Endodermal cell (in vitro differentiated cells): Measurements from ENCODE around the gene GYPA. TPM values are rescaled to one million over a fixed set of nuclear protein-coding genes. Genes with fewer than 3 reads are reported as not detected.
"Not testable (repeated sequence)": the region's sequence is repeated elsewhere in the genome, so short reads cannot be mapped to it uniquely, and the experiment has no call there.

Source experiments
- DNase-seq: peaks from one replicate; pipeline ENCODE4 v3.0.0-alpha.2; 2017
- H3K27ac ChIP-seq: 2 replicates; pipeline ENCODE4 v1.5.1; 2013; ENCODE audit warnings: mild to moderate bottlenecking, low read depth, low read length, moderate library complexity
- H3K27me3 ChIP-seq: 2 replicates; pipeline ENCODE4 v1.6.1; 2013; ENCODE audit warnings: mild to moderate bottlenecking, low read length, moderate library complexity; ENCODE audit not compliant: insufficient read depth, control insufficient read depth, poor library complexity, severe bottlenecking
- H3K36me3 ChIP-seq: 2 replicates; pipeline ENCODE4 v1.7.0; 2013; ENCODE audit warnings: mild to moderate bottlenecking, low read length, moderate library complexity; ENCODE audit not compliant: control insufficient read depth, insufficient read depth
- H3K4me1 ChIP-seq: one replicate; pipeline ENCODE4 v1.7.0; 2013; ENCODE audit warnings: low read length; ENCODE audit not compliant: control insufficient read depth, insufficient read depth
- H3K4me3 ChIP-seq: 2 replicates; pipeline ENCODE4 v1.5.1; 2013; ENCODE audit warnings: mild to moderate bottlenecking, low read length, moderate library complexity
- H3K9ac ChIP-seq: 2 replicates; pipeline ENCODE4 v1.6.1; 2013; ENCODE audit warnings: mild to moderate bottlenecking, low read length, moderate library complexity; ENCODE audit not compliant: poor library complexity, severe bottlenecking; ENCODE audit errors: extremely low read depth
- H3K9me3 ChIP-seq: 2 replicates; pipeline ENCODE4 v1.6.1; 2013; ENCODE audit warnings: mild to moderate bottlenecking, low read length, moderate library complexity; ENCODE audit not compliant: control insufficient read depth
- H3K27ac Mint-ChIP-seq: 2 replicates; pipeline ENCODE4 v1.8.0; 2020; ENCODE audit warnings: mixed read lengths
- H3K27me3 Mint-ChIP-seq: 2 replicates; pipeline ENCODE4 v1.8.0; 2021; ENCODE audit warnings: mild to moderate bottlenecking, mixed read lengths; ENCODE audit not compliant: insufficient read depth
- H3K36me3 Mint-ChIP-seq: 2 replicates; pipeline ENCODE4 v1.8.0; 2020; ENCODE audit warnings: low read depth, mixed read lengths
- H3K4me1 Mint-ChIP-seq: 2 replicates; pipeline ENCODE4 v1.8.0; 2020; ENCODE audit warnings: mixed read lengths
- H3K4me3 Mint-ChIP-seq: 2 replicates; pipeline ENCODE4 v1.8.0; 2020; ENCODE audit warnings: mild to moderate bottlenecking, moderate library complexity, mixed read lengths
- H3K9me3 Mint-ChIP-seq: 2 replicates; pipeline ENCODE4 v1.8.0; 2020; ENCODE audit warnings: mild to moderate bottlenecking, mixed read lengths
- CTCF ChIP-seq: fragments of 200-600 bp; sonication (generic); conservative IDR thresholded peaks from 2 replicates; pipeline ENCODE4 v1.5.0; 2021; ENCODE audit warnings: antibody characterized with exemption, mild to moderate bottlenecking
- WGBS, 2 experiments: methylation state at CpG; one replicate each; pipeline versions ENCODE4 v1.1.5 to v1.1.7; 2013; ENCODE audit warnings: missing lambda C conversion rate in 2 of 2, mixed read lengths in 1 of 2; ENCODE audit not compliant: insufficient coverage in 1 of 2, insufficient read length in 1 of 2; 5-methylcytosine and 5-hydroxymethylcytosine counted together
- total RNA-seq, 2 donors: library from RNA; stranded (reverse); fragmentation: NEBNext Ultra II Directional in 1 of 2; extraction: Animal tissue kit (Norgen Biotek cat#: 25700) in 1 of 2; gene quantifications; 2 replicates in 1 of 2; 3 replicates in 1 of 2; pipeline ENCODE4 v1.2.1, GENCODE V29; 2021

Gene GYPA
- total RNA-seq, 2 donors from 2014 or later: 0.58 TPM; not detected in 1

GRCh38 chr4:144154044-144154443 lies 13.5 kb upstream of the GYPA start:
- peaks cover 8% of the 10 kb centered on the region for H3K9me3 ChIP-seq
- DNase-seq: no peak
- H3K4me3 ChIP-seq: no peak overlapping the region
- H3K9ac ChIP-seq: no peak overlapping the region
- H3K4me1 Mint-ChIP-seq: no peaks in the 10 kb centered on the region
- no peaks in the 10 kb centered on the region for H3K36me3 ChIP-seq
- no peak overlapping the region for H3K27ac ChIP-seq
- peaks cover 47% of the 10 kb centered on the region for H3K9me3 Mint-ChIP-seq
- TF ChIP-seq CTCF: no peak
- H3K4me3 Mint-ChIP-seq: no peak overlapping the region
- 92 to 100% methylated on average over 1 of the region's 2 CpGs for WGBS, 2 experiments
- no peak overlapping the region for H3K27ac Mint-ChIP-seq
- no peaks in the 10 kb centered on the region for H3K27me3 Mint-ChIP-seq
- H3K36me3 Mint-ChIP-seq: peaks cover 2% of the 10 kb centered on the region
- no peaks in the 10 kb centered on the region for H3K27me3 ChIP-seq
- H3K4me1 ChIP-seq: no peaks in the 10 kb centered on the region

- H3K27ac ChIP-seq, H3K27ac Mint-ChIP-seq, H3K4me3 Mint-ChIP-seq, H3K4me3 ChIP-seq, H3K36me3 Mint-ChIP-seq, H3K27me3 ChIP-seq, H3K4me1 ChIP-seq, H3K9me3 Mint-ChIP-seq, H3K36me3 ChIP-seq, H3K27me3 Mint-ChIP-seq, H3K9me3 ChIP-seq, H3K9ac ChIP-seq, H3K4me1 Mint-ChIP-seq: not testable (repeated sequence)
- TF ChIP-seq CTCF: peak; percentile 83
- DNase-seq: peak; percentile 48
- WGBS, 2 experiments: 49% methylated on average over 3 of the region's 4 CpGs; no CpG with 5 or more reads in 1 of the 2 experiments
Observed at GRCh38 chr4:144142690-144143326, 2.3 kb upstream of the GYPA start.

- H3K4me1 Mint-ChIP-seq: peaks cover 2% of the 10 kb centered on the region
- H3K27ac ChIP-seq: no peak overlapping the region
- H3K9ac ChIP-seq: no peak overlapping the region
- no peaks in the 10 kb centered on the region for H3K4me1 ChIP-seq
- no peak overlapping the region for H3K4me3 ChIP-seq
- H3K9me3 Mint-ChIP-seq: no peaks in the 10 kb centered on the region
- no peak overlapping the region for H3K27ac Mint-ChIP-seq
- no peaks in the 10 kb centered on the region for H3K36me3 Mint-ChIP-seq
- DNase-seq: no peak
- TF ChIP-seq CTCF: no peak
- H3K4me3 Mint-ChIP-seq: no peak overlapping the region
- 86 to 89% methylated on average over 2 of the region's 2 CpGs for WGBS, 2 experiments
- no peaks in the 10 kb centered on the region for H3K27me3 ChIP-seq
- no peaks in the 10 kb centered on the region for H3K9me3 ChIP-seq
- H3K36me3 ChIP-seq: no peaks in the 10 kb centered on the region
- no peaks in the 10 kb centered on the region for H3K27me3 Mint-ChIP-seq
Observed at GRCh38 chr4:144141493-144141892, 975 bp upstream of the GYPA start.

- H3K9me3 ChIP-seq, H3K27ac ChIP-seq, H3K36me3 Mint-ChIP-seq, H3K27me3 ChIP-seq, H3K9me3 Mint-ChIP-seq, H3K4me3 ChIP-seq, H3K27ac Mint-ChIP-seq, H3K4me3 Mint-ChIP-seq, DNase-seq, H3K9ac ChIP-seq, H3K4me1 Mint-ChIP-seq, H3K27me3 Mint-ChIP-seq, H3K36me3 ChIP-seq, H3K4me1 ChIP-seq: not testable (repeated sequence)
- 96% methylated on average over 4 of the region's 4 CpGs; no CpG with 5 or more reads in 1 of the 2 experiments for WGBS, 2 experiments
Observed at GRCh38 chr4:144139991-144140390, 527 bp downstream of the GYPA start.

GRCh38 chr4:144139547-144139946 lies 971 bp downstream of the GYPA start:
- not testable (repeated sequence) for H3K9ac ChIP-seq, DNase-seq

More at GRCh38 chr4:144139547-144139946, 971 bp downstream of the GYPA start:
- not testable (repeated sequence) for H3K27ac ChIP-seq, H3K36me3 Mint-ChIP-seq, H3K27ac Mint-ChIP-seq, H3K9me3 Mint-ChIP-seq, H3K4me3 Mint-ChIP-seq, H3K9me3 ChIP-seq, H3K4me3 ChIP-seq, H3K4me1 ChIP-seq, H3K27me3 Mint-ChIP-seq, H3K4me1 Mint-ChIP-seq, H3K27me3 ChIP-seq, H3K36me3 ChIP-seq
- WGBS, 2 experiments: 91 to 100% methylated on average over 1 to 2 of the region's 2 CpGs
